NCI-H345 treated with DMSO at 0.1 percent for 48 hours (cell line): Measurements from ENCODE around the gene NEUROG1.
A peak's percentile ranks its signal among the peaks of the same experiment; 100 is the strongest.

Source experiments
- DNase-seq: peaks from one replicate; lab custom pipeline; 2025; ENCODE audit not compliant: unreplicated experiment; lab: John Stamatoyannopoulos, UW

The NEUROG1 gene, protein sequence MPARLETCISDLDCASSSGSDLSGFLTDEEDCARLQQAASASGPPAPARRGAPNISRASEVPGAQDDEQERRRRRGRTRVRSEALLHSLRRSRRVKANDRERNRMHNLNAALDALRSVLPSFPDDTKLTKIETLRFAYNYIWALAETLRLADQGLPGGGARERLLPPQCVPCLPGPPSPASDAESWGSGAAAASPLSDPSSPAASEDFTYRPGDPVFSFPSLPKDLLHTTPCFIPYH

DNA sequence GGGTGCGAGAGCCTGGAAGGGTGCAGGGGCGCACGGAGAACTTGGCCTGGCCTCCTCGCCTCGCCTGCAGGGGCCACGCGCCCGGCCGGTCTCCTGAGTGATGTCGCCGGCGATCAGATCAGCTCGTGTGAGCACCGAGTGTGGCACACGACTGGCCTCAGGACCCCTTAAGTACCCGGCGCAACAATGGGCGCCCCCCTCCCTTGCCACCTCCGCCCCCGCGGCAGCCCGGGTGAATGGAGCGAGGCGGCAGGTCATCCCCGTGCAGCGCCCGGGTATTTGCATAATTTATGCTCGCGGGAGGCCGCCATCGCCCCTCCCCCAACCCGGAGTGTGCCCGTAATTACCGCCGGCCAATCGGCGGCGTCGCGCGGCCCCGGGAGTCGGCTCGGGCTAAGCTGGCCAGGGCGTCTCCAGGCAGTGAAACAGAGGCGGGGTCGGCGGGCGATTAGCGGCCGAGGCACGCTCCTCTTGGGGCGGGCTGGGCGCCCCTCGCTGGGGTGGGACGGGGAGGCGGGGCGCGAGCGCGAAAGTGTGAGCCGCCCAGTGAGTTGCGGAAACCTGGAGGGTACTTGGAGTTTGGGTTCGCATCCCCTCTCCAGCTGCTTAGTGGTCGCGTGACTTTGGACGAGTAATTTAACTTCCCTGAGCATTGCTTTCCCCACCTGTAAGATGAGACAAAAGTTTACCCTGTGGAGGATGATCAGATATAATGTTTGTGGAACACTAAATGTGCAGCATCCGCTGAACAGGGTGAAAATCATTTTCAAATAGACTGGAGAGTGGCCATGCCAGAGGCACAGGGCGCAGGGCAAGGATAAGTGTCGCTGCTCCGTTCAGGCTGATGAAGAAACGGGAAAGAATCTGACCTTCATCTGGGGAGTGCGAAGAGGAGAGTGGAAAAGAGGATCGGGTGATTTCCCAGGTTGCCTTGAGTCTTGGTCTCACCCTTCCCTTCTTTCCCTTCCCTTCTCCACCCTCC, at the start of gene NEUROG1:
Gene NEUROG1 (minus strand): TSS at position 145 of the 982 bp plus-strand sequence. CDS start 274 bp downstream, outside the sequence.
- no peak for DNase-seq

DNA sequence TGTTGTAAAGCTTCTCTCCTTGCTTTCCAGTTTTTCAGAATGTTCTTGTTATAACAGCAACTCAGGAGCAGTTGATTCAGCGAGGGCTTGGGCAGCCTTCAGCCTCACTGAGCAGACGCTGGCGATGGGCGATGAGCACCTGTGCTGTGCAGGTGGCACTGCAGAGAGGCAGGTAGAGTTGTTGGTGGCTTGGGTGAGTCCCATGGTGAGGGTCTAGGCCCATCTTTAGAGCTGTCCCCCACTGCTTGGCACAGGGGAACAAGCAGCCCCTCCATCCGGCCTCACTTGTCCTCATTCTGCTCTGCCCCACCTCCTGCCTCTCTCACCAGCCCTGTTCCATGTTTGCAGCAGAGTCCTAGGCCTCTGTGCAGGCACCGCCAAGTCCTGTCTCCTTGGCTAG, 49.2 kb upstream of the NEUROG1 start:
- DNase-seq = no peak

DNA sequence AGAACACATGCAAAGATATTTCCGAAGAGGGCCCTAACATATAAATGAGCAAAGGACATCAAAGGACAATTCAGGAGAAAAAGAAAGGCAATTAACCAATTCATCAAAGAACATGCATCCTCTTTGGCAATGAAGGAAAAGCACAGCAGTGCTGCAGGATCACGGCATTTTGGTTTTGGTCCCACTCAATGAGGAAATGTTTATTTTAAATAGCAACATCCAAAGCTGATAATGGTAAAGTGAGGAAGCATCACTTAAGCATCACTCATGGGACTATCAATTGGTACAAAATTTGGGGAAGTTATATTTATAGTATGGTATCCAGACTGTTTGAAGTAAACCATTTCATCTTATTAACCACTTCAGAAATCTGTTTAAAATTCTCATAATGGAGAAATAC, 48.5 kb upstream of the NEUROG1 start:
- no peak for DNase-seq

DNA sequence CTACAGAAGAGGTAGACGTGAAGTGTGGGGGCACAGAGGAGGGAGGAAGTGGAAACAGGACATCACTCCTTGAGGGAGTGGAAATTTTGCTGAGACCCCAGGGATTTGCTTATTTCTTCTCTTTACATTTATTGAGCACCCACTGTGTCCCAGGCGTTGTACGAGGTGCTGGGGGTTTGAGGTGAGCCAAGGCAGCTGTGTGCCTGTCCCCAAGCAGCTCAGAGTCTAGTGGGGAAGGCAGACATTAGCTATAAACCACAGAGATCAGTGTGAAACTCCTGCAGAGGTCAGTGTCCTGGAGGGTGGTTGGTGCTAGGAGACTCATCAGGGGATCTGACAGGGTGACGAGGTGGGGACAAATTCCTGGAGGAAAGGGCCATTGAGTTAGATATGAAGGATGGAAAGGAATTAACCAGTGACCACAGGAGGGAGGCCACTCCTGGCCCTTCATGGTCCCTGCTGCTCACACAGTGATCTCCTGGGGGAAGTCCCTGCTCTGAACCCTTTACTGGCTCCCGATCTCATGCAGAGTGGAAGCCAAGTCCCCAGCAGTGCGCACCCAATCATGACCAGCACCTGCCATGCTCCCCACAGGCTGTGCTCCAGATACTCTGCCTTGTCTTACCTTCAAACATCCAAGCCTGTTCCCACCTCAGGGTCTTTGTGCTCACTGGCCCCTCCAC, 46.5 kb upstream of the NEUROG1 start:
- DNase-seq = no peak

DNA sequence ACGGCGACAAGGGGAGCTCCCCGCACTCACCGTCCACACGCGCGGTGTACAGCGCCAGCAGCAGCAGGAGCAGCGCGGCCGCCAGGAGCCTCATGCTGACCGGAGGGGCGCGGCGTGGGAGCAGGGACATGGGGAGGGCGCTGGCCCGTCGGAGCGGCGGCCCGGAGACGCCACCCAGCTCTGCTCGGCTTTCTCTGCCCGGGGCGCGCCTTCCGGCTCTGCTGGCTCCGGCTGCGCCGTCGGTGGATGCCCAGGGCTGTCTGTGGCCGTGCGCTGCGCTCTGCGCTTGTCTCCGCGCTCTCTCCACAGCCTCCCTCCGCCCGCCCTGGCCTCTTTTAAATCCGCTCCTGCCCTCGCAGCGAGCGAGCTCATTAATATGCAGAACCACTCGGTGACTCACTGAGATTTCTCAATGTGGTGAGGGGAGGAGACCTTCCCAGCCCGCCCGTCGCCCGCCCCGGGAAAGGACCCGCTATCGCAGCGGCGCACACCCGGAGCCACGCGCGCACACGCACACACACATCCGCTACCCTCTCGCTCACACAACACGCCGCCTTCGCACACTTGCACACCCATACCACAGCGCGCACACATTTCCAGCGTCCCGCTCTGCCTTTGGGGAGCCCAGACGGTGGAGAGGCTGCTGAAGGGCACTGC, 43.0 kb upstream of the NEUROG1 start, which contains the start of gene CXCL14:
Gene CXCL14 (minus strand): TSS at position 307 of the 657 bp plus-strand sequence. CDS start 213 bp downstream, at position 94.
- peak; percentile 4 for DNase-seq

DNA sequence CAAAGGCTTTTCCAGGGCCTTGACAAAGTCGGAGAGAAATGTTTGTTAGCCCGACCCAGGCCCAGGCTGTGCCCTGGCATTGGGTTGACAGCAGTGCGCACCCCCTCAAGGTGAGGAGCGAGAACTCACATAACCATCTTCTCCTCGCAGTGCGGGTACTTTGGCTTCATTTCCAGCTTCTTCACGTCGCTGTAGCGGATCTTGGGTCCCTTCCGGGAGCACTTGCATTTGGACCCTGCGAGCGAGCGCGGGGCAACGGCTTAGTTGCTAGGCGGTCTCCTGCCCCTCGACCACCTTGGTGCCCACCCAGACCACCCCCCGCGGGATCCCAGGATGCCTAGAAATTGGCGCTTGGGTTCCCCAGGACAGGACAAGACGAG, 42.5 kb upstream of the NEUROG1 start:
- DNase-seq = no peak

DNA sequence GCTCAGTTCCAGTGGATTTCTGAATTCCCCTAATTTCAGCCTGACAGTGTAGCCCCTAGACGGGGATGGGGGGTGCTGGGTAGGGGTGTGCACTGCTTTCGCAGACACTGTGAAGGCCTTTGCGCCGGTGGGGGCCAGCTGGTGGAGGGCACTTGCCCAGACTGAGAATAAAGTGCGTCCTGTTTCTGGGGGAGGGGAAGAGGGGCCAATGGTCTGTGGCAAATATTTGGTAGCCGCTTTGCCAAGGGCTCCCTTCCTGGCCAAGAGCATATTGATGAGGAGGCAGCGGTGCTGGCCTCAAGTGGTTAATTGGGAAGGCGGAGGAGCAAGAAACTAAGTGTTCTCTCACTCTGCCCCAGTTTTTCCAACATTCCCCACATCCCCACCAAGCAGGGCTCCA, 41.7 kb upstream of the NEUROG1 start:
- no peak for DNase-seq

DNA sequence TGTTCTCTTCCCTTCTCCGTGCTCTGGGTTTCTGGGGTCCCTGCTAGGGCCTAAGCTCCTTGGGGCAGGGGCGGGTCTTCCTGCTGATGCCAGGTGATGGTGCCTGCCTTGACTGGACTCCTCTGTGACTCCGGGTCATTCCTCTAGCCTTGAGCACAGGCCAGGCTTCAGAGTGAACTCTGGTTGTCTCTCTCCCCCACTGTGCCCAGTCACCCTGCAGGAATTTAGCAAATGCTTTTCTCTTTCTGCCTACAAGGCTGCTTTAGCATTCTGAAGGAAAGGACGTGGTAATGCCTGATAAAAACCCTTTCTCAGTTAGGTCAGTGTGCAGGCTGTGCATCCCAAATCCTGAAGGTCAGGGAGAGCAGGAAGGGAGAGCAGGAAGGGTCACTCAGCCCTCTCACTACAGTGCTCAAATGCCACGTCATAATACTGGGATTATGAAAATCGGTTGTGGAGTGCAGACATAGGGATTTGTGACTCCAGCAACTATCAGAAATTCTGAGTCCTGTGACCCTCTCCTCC, 40.4 kb upstream of the NEUROG1 start:
- DNase-seq = no peak

DNA sequence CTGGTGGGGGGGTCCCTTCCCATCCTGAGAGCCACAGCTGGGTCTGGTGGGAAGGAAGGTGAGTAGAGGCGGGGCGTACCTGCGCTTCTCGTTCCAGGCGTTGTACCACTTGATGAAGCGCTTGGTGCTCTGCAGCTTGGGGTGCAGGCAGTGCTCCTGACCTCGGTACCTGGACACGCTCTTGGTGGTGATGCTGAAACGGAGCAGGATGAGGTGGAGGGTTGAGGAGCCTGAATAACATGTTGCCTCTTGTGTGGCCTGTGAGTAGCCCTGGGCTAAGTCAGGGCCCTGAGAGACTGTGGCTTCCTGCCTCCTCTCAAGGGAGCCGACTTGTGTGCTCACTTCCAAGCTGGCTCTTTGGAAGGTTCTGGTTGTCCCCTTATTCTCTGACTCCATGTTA, 38.7 kb upstream of the NEUROG1 start:
- no peak for DNase-seq

DNA sequence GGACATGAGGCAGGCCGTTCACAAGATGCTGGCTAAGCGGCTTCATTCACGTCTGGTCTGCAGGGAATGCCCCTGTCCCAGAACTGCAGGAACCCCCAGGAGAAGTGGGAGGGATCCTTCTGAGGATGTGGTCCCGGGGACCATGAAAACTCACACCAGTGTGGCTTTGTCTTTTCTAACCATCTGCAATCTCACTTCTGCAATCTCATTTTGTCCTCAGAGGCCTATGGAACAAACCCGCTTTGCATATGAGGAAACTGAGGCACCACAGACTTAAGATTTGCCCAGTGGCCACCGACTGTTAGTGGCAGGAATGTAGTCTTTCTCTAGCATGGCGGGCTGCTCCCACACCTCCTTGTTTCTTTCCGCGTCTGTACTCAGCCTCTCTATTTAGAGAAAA, 36.1 kb upstream of the NEUROG1 start:
- no peak for DNase-seq

DNA sequence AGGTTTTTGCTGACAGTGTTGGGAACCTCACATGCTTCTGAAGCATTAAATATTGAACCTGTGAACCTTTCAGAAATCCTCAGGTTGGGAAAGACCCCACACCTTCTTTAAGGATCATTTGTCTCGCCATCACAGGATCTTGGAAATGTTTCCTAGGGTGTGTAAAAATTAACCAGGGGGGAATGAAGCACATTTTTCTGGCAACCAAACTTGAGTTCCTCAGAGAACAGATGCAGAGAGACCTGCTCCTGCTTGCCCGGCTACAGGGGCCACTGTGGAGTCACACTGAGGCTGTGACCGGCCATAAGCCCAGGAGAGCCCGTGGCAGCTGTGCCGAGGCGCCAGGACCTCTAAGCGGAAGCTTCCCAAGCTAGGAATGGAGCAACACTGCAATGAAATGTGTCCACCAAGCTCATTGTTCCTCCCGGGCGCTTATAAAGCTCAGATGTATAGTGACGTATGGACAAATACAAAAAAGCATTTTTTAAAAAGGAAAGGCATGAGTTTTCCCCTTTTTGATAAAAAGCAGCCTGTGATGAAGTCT, 35.4 kb upstream of the NEUROG1 start:
- DNase-seq = no peak

DNA sequence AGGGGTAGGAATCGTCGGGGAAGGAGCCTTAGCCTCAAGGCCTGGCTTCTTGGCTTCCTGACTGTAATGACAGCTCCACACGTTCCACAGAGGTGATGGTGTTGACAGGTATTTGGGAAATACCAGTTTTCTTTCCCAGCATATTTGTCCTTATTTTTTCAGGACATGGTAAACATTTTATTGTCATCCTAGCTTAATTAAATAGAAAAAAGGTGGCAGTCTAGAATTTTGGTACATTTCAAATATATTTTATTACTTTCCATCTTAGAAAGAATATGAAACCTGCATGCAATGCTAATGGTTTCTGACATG, 34.6 kb upstream of the NEUROG1 start:
- DNase-seq = no peak

DNA sequence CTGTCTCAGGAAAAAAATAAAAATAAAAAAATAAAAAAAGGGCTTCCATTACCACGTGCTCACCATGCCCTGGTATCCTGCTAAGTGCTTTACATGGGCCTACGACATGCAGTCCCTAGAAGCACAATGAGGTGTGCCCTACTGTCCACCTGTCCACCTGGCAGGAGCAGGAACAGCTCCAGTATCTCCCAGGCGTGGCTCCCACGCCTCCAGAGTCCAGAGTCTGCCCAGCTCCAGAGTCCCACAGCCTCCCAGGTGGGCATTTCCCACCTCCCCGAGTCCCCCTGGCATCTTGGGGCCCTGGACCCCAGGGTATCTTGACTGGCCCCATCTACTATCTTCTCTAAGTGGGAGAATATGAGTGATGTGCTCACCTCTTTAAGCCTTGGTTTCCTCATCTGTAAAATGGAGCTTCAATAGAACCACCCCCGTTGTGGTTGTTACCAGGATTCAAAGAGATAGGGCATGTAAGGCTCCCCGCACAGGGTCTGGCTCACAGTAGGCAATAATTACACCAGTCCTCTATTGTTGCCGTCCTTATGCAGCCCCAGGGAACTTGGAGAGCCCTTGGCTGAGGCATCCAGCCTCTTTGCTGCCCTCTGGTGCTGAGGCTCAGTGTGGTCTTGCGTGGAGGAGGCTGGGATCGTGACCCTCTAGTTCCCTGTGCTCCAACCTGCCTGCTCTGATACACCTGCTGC, 34.1 kb upstream of the NEUROG1 start:
- peak; percentile 29 for DNase-seq

DNA sequence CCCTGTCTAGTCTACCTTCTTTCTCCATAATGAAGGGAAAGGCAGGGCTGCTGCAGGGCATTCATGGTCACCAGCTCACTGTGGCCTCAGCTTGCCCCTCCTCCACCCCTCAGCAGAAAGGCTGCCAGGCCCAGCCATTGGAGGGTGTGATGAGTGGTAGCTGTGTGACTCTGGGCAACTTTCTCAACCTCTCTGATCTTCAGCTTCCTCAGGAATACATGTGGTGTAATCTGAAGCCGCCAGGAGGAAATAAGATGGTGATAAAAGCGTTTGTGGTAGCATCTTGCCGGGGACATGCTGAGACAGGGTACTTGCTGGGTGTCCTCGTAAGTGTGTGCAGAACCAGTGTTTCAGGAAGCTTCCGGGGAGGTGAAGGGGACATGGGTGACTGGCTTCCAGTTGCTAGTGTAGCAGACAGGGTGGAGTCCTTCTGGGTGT, 33.2 kb upstream of the NEUROG1 start:
- DNase-seq = no peak

DNA sequence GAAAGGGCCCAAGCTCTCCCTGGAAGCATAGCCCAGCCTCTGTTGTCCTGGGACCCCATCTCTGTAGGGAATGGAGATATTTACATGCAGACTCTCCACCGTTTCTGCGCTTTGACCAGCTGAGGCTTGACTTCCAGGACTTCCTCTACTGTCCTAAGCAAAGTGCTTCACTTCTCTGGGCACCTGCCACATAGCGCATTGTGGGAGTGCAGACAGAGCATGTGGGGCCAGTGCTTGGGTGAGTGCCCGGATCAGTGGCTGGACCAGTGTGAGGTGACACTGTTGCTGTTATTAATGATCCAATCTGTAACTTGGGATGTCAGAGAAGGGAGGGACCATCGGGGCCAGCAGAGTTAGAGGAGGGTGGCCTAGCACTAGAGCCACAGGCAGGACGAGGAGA, 32.5 kb upstream of the NEUROG1 start:
- DNase-seq = no peak

DNA sequence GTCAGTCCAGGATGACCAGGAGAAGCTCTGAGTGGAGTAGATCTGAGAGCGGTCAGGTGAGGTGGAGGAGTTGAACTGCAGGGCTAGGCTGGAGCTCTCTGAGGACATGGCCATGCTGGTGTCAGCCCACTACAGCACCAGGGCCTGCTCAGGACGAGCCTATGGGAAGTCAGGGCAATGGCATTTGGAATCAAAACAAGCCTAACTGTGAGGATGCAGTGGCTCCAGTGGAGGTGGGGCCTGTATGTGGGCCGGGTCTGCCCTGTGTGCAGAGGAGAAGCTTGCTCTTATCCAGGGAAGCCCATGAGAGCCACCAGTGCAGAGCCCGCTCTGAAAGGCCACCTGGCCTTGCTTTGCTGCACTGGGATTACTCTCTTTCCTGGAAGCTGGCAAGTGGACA, 31.9 kb upstream of the NEUROG1 start:
- DNase-seq = no peak

DNA sequence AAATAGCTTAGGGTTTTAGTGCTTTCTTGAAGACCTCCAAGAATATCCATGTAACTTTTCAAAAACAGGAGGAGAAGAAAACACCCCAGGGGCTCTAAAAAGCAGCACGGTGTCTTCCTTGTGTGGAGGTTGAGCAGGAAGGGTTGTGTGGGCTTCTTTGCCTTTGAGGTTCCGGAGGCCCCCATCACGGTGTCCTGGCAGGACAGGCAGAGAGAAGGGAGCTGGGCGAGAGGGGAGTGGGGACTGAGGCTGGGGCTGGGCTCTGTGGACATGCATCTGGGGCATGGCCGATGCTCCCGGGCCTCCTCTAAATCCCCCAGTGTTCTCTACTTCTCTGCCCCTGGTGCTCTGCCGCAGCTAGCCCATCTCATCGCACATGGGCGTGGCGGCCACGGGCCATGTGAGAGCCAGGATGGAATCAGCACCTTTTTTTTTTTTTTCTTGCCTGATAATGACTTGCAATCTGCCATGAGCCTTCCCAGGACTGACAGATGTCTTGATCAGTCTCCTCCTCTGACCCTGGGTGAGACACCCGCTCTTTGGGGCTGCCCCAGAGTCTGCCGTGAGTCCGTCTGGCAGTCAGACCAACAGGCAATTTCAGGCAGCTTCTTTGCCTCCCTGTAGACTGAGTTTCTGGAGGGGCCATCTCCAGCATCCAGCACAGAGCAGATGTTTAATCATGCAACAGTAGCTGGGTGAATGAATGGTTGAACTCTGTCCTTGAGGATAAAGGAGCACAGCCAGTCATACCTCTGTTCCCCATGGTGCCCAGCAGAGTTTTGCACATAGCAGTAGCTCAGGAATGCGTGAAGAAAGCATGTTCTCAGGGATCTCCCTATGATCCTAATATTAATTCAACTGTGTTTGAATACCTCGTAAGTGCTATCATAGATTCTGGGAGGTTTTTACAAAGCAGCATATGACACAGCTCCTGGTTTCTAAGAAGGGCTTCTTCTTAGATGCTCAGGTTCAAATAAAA, 30.9 kb upstream of the NEUROG1 start:
- no peak for DNase-seq

DNA sequence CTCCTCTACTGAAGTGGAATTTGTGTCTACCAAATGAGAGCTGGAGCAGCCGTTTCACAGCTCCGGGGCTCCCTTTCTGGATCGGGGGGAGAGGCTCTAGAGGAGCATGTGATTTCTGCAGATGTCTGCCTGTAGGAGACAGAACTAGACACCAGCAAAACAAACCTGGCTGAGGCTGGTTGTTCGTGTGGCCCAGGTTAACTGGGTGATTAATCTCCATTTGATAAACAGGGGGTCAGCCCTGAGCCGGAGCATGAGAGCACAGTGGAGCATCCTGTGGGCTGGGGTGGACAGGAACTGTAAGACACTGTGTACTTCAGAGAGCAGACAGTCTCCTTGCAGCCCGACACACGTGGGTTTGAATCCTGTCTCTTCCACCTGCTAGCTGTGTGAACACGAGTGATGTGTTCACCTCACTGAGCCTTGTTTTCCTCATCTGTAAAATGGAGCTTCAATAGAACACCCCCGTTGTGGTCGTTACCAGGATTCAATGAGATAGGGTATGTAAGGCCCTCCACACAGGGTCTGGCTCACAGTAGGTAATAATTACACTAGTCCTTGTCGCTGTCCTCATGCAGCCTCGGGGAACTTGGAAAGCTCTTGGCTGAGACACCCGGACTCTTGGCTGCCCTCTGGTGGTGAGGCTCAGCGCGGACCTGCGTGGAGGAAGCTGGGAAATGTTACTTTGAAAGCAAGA, 30.1 kb upstream of the NEUROG1 start:
- no peak for DNase-seq
